ENCODE results near the gene IRF2BPL.

DNA sequence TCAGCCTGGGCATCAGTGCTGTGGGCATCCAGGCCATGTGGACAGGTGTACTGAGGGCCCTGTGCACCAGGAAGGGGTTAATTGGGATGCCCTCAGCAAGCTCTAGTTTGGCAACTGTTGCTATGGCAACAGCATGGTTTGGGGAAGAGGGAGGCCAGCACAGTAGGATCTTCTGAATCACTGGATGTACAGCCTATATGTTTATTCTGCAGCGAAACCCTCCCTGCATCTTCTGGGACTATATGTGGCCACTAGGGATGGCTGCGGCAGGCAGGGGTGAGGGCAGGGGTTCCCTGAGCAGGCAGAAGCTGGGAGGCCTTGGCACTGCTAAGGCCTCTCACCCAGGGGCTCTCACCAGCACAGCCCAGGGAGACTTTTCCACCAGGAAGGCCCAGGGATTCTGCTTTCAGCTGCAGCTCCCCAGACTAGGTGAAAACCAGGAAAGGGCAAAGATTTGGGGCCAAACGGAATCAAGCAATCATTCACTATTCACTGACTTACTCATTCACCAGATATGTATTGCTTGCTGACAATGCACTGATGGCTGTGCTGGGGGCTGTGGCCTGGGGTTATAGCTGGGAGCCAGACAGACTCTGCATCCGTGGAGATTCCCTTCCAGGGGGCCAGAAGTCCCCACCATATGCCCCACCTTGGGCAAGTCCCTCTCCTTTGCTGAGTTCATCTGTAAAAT, 42.8 kb downstream of the IRF2BPL start:
- no peak for TF ChIP-seq EZH2 (IDR thresholded peaks at IDR 0.05; ENCODE audit: borderline replicate concordance, low read length)
- TF ChIP-seq, protein P1, sequence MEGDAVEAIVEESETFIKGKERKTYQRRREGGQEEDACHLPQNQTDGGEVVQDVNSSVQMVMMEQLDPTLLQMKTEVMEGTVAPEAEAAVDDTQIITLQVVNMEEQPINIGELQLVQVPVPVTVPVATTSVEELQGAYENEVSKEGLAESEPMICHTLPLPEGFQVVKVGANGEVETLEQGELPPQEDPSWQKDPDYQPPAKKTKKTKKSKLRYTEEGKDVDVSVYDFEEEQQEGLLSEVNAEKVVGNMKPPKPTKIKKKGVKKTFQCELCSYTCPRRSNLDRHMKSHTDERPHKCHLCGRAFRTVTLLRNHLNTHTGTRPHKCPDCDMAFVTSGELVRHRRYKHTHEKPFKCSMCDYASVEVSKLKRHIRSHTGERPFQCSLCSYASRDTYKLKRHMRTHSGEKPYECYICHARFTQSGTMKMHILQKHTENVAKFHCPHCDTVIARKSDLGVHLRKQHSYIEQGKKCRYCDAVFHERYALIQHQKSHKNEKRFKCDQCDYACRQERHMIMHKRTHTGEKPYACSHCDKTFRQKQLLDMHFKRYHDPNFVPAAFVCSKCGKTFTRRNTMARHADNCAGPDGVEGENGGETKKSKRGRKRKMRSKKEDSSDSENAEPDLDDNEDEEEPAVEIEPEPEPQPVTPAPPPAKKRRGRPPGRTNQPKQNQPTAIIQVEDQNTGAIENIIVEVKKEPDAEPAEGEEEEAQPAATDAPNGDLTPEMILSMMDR (conservative IDR thresholded peaks at IDR 0.05 in 1 of 2, IDR thresholded peaks at IDR 0.05 in 1 of 2; ENCODE audit: extremely low read depth in 1 of 2, insufficient read depth in 1 of 2, low read depth in 1 of 2, low read length in 2 of 2): no peak

Data from mammary epithelial cell (primary cell).